ENCODE measurements around the gene ZCCHC9. TPM values are rescaled to one million over a fixed set of nuclear protein-coding genes. Genes with fewer than 3 reads are reported as not detected.

ZCCHC9 gene
- total and polyA plus RNA-seq, 7 donors = 20.2 to 44.9 (median 27.6) TPM

GRCh38 chr5:81345411-81346003 lies 44.1 kb downstream of the ZCCHC9 start:
- TF ChIP-seq CTCF (IDR thresholded peaks at IDR 0.05) (no peak), POLR2A (IDR thresholded peaks at IDR 0.05) (no peak), EP300 (IDR thresholded peaks at IDR 0.05) (no peak), POLR2AphosphoS5 (IDR thresholded peaks at IDR 0.05) (no peak)
- no peaks in the 10 kb centered on the region for H3K36me3 ChIP-seq
- no peaks in the 10 kb centered on the region for H3K4me1 ChIP-seq
- H3K27me3 ChIP-seq = no peaks in the 10 kb centered on the region
- no peak for DNase-seq
- no peak overlapping the region for H3K4me3 ChIP-seq
- H3K27ac ChIP-seq = no peak overlapping the region
- 92 to 95% methylated on average over 5 of the region's 5 CpGs for WGBS, 2 donors
- intact Hi-C loops (cut with DNase I) = no loop called here
- no peaks in the 10 kb centered on the region for H3K9me3 ChIP-seq

GRCh38 chr5:81349161-81349560 lies 47.8 kb downstream of the ZCCHC9 start:
- Histone ChIP-seq H3K4me1 (no peaks in the 10 kb centered on the region), H3K27me3 (no peaks in the 10 kb centered on the region), H3K36me3 (no peaks in the 10 kb centered on the region), H3K4me3 (no peak overlapping the region), H3K27ac (no peak overlapping the region), H3K9me3 (no peaks in the 10 kb centered on the region)
- no peak for DNase-seq
- intact Hi-C loops (cut with DNase I) = no loop called here
- TF ChIP-seq POLR2A (IDR thresholded peaks at IDR 0.05) (no peak), EP300 (IDR thresholded peaks at IDR 0.05) (no peak), POLR2AphosphoS5 (IDR thresholded peaks at IDR 0.05) (no peak), CTCF (IDR thresholded peaks at IDR 0.05) (no peak)
- 78 to 86% methylated on average over 4 of the region's 4 CpGs for WGBS, 2 donors

GRCh38 chr5:81350507-81350906 lies 49.1 kb downstream of the ZCCHC9 start:
- Histone ChIP-seq H3K27me3 (no peaks in the 10 kb centered on the region), H3K4me3 (no peak overlapping the region), H3K9me3 (no peaks in the 10 kb centered on the region), H3K36me3 (no peaks in the 10 kb centered on the region), H3K4me1 (no peaks in the 10 kb centered on the region), H3K27ac (no peak overlapping the region)
- intact Hi-C loops (cut with DNase I) = no loop called here
- no peak for TF ChIP-seq EP300 (IDR thresholded peaks at IDR 0.05)
- no peak for TF ChIP-seq POLR2A (IDR thresholded peaks at IDR 0.05)
- no peak for TF ChIP-seq POLR2AphosphoS5 (IDR thresholded peaks at IDR 0.05)
- no peak for TF ChIP-seq CTCF (IDR thresholded peaks at IDR 0.05)
- DNase-seq = no peak

- Histone ChIP-seq H3K27ac (no peak overlapping the region), H3K4me3 (no peak overlapping the region), H3K4me1 (no peaks in the 10 kb centered on the region), H3K9me3 (no peaks in the 10 kb centered on the region), H3K27me3 (no peaks in the 10 kb centered on the region), H3K36me3 (no peaks in the 10 kb centered on the region)
- TF ChIP-seq POLR2A (IDR thresholded peaks at IDR 0.05) (no peak), POLR2AphosphoS5 (IDR thresholded peaks at IDR 0.05) (no peak), EP300 (IDR thresholded peaks at IDR 0.05) (no peak), CTCF (IDR thresholded peaks at IDR 0.05) (no peak)
- no peak for DNase-seq
- WGBS, 2 donors = 14 to 55% methylated on average over 5 of the region's 5 CpGs
- intact Hi-C loops (cut with DNase I) = no loop called here
Observed at GRCh38 chr5:81353189-81353588, 51.8 kb downstream of the ZCCHC9 start.

DNA sequence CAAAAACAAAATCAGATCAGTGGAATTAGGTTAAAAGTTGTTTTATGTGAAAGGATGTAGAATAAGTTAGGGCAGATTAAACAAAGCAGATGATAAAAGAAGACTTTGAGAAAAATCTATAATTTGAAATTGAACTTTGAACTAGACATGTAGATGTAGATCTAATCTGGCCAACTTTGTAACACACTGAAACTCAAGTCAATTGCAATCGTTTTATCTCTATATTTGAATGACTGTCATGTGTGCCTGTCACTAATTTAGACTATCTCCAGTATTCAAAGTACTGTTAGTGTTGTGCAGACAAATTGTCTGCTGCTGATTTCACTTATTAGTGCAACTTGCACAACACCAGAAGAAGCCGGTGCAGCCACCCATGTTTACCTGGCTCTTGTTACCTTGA lies 52.7 kb downstream of the ZCCHC9 start:
- DNase-seq = no peak
- Histone ChIP-seq H3K36me3 (no peaks in the 10 kb centered on the region), H3K4me3 (no peak overlapping the region), H3K27ac (no peak overlapping the region), H3K4me1 (no peaks in the 10 kb centered on the region), H3K9me3 (no peaks in the 10 kb centered on the region), H3K27me3 (no peaks in the 10 kb centered on the region)
- intact Hi-C loops (cut with DNase I) = no loop called here
- whole genome bisulfite sequencing, 2 donors = 46 to 77% methylated on average over 2 of the region's 2 CpGs
- TF ChIP-seq EP300 (IDR thresholded peaks at IDR 0.05) = no peak
- TF ChIP-seq POLR2A (IDR thresholded peaks at IDR 0.05) = no peak
- TF ChIP-seq POLR2AphosphoS5 (IDR thresholded peaks at IDR 0.05) = no peak

Measured in sigmoid colon (tissue), 7 donors.